ENCODE measurements around the gene CENPU. TPM values are rescaled to one million over a fixed set of nuclear protein-coding genes. Genes with fewer than 3 reads are reported as not detected.
A peak's percentile ranks its signal among the peaks of the same experiment; 100 is the strongest.

Gene CENPU
- total RNA-seq, 1 donor from 2014 or later = 2.2 TPM

DNA sequence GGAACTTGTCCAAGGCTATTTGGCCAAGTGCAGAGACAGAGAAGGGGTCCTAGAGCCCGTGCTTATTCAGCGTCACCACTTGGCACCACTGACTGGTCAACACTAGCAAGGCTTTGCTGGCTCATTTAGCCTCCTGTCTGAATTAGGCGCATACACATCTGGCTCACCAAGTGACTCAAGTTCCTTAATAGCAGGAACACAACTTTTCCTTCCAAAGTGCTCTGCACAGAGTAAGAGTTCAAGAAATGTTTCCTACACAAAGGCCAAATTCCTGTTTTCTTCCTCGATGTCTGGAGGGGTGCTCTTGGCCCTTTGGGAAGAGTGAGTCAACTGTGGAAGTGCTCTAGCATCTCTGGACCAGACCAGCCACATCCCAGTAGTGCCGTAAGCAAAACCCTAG, 26.8 kb upstream of the CENPU start:
- intact Hi-C loops (cut with DNase I) = no loop called here
- ATAC-seq (no peak), DNase-seq (no peak)
- Histone ChIP-seq H3K27ac (no peak overlapping the region), H3K27me3 (ENCODE audit: low read depth) (no peaks in the 10 kb centered on the region), H3K4me3 (no peak overlapping the region), H3K36me3 (peaks cover 87% of the 10 kb centered on the region), H3K9me3 (no peaks in the 10 kb centered on the region), H3K4me1 (no peaks in the 10 kb centered on the region)
- TF ChIP-seq, protein P1, sequence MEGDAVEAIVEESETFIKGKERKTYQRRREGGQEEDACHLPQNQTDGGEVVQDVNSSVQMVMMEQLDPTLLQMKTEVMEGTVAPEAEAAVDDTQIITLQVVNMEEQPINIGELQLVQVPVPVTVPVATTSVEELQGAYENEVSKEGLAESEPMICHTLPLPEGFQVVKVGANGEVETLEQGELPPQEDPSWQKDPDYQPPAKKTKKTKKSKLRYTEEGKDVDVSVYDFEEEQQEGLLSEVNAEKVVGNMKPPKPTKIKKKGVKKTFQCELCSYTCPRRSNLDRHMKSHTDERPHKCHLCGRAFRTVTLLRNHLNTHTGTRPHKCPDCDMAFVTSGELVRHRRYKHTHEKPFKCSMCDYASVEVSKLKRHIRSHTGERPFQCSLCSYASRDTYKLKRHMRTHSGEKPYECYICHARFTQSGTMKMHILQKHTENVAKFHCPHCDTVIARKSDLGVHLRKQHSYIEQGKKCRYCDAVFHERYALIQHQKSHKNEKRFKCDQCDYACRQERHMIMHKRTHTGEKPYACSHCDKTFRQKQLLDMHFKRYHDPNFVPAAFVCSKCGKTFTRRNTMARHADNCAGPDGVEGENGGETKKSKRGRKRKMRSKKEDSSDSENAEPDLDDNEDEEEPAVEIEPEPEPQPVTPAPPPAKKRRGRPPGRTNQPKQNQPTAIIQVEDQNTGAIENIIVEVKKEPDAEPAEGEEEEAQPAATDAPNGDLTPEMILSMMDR (IDR thresholded peaks at IDR 0.05) = no peak

DNA sequence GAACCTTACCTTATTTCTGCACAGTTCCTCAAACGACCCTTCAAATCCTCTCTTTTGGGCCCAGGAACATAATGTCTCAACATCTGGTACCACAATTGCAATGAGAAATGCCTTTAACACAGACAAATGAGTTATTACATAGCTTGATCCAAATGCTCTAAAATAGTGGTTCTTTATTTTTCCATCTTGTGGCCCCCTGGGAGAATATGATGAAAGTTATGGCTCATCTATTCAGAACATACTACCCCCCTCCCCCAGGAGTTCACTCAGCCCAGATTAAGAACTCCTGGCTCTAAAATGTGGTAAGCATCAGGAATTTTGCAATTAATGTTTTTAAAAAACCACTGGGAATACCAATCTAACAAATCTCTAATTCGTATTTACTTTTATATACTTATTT, 23.9 kb upstream of the CENPU start:
- no peak for ATAC-seq
- H3K27ac ChIP-seq = no peak overlapping the region
- no peak overlapping the region for H3K4me3 ChIP-seq
- no peaks in the 10 kb centered on the region for H3K27me3 ChIP-seq (ENCODE audit: low read depth)
- no peaks in the 10 kb centered on the region for H3K4me1 ChIP-seq
- no peaks in the 10 kb centered on the region for H3K9me3 ChIP-seq
- DNase-seq = no peak
- peaks cover 73% of the 10 kb centered on the region for H3K36me3 ChIP-seq
- intact Hi-C loops (cut with DNase I) = no loop called here
- TF ChIP-seq, protein P1 (IDR thresholded peaks at IDR 0.05) = no peak

DNA sequence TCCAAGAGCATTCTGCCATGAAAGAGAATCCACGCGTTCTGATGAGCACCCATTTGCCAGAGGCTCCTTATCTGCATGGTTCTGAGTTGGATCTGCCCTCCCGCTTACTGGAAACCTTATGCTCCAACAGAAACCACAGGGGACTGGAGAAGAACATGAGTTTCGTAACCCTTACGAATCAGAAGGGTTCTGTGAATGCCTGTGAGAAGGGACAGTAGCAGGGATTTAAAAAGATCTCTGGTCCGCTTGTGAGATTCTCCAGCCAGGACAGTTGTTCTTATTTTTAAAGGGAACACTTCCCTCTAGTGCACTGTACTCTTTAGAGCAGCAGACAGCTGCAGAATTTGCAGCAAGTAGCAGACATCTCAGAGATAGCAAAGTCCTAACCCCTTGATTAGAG, 22.5 kb upstream of the CENPU start:
- no peak overlapping the region for H3K4me3 ChIP-seq
- no peaks in the 10 kb centered on the region for H3K27me3 ChIP-seq (ENCODE audit: low read depth)
- intact Hi-C loops (cut with DNase I) = no loop called here
- H3K36me3 ChIP-seq = peaks cover 59% of the 10 kb centered on the region
- H3K9me3 ChIP-seq = no peaks in the 10 kb centered on the region
- ATAC-seq (peak in 1 of 2 donors; percentile 58), DNase-seq (no peak)
- no peaks in the 10 kb centered on the region for H3K4me1 ChIP-seq
- TF ChIP-seq, protein P1 (IDR thresholded peaks at IDR 0.05) = no peak
- no peak overlapping the region for H3K27ac ChIP-seq

DNA sequence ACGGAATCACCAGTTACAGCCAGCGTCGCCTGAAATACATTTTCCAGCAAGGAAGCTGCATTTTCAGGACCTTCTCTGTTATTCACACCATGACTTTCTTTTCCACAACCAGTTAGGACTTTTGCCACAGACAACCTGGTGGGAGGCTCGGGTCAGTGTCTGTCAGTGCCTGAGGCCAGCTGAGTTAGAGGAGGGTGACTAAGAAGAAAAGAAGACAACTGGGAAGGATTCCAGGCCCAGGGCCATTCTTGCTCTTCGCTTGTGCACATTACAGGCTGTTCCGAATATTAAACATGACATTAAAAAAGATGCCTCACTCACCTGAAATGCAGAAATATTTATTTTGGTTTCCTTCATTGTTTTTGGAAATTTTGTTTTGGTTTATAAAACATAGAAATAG, 21.4 kb upstream of the CENPU start:
- DNase-seq (no peak), ATAC-seq (no peak)
- H3K36me3 ChIP-seq = peaks cover 48% of the 10 kb centered on the region
- no peak overlapping the region for H3K27ac ChIP-seq
- TF ChIP-seq, protein P1 (IDR thresholded peaks at IDR 0.05) = no peak
- H3K9me3 ChIP-seq = no peaks in the 10 kb centered on the region
- intact Hi-C loops (cut with DNase I) = no loop called here
- peaks cover 8% of the 10 kb centered on the region for H3K4me1 ChIP-seq
- H3K4me3 ChIP-seq = no peak overlapping the region
- no peaks in the 10 kb centered on the region for H3K27me3 ChIP-seq (ENCODE audit: low read depth)

DNA sequence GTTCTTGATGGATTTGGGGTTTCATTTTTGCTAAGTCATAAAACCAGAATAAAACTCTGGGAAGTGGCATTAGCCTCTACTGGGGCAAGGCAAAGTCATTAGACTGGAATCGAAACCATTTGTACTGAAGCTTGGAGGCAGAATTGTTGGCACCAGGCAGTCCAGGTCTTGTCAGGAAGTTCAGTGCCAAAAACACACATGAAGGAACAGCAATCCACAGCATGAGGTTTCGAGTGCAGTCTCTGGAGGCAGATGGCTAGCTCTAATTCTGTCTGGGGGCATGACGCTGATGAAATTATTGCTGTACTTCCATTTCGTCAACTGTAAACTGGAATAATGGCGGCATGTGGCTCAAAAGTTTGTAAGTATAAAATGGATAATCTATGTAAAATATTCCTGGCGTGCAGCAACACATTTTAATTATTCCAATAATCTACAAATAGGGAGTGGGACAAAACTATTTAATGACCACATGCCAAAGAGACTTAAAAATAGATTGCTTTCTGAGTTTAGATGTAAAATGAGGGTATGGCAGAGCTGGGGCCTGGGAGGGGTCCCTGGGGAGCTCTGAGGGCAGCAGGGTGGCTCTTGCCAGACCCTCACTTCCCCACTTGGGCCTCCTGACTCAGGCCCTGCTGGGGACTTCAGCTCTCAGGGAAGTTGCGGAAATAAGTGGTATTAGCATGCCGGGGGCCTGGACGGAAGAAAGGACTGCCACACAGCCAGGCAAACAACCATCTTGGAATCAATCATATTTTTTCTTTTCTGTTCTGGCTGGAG, 18.8 kb upstream of the CENPU start:
- no peak for DNase-seq
- intact Hi-C loops (cut with DNase I) = no loop called here

More for the DNA sequence above, 18.8 kb upstream of the CENPU start:
- no peak overlapping the region for H3K4me3 ChIP-seq
- H3K27ac ChIP-seq = no peak overlapping the region
- no peaks in the 10 kb centered on the region for H3K27me3 ChIP-seq (ENCODE audit: low read depth)
- H3K36me3 ChIP-seq = peaks cover 34% of the 10 kb centered on the region
- TF ChIP-seq, protein P1 (IDR thresholded peaks at IDR 0.05) = no peak
- H3K9me3 ChIP-seq = no peaks in the 10 kb centered on the region
- no peak for ATAC-seq
- H3K4me1 ChIP-seq = peaks cover 25% of the 10 kb centered on the region
